HS-27A (cell line): ENCODE measurements around the gene GSAP.

Source experiments
- DNase-seq: peaks from one replicate; pipeline ENCODE4 v3.0.0-alpha.2; 2012; ENCODE audit warnings: low read depth, missing footprints

Gene GSAP

DNA sequence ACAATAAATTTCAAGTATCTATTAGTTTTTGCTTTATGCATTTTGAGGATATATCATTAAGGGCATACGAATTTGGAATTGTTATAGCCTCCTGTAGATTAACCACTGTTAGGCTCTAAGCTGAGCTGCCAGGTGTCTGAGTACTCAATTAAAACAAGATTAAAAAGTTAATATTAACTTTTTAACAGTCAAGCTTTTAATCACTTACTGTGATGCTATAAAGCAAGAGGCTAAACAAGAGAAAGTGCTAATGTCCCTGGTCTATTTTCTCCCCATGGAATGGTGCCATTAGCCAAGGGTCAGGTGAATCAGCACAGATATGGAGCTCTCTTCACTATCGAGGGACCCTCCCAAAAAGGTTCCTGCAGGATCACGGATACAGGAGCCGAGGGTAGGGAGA lies 9.7 kb downstream of the GSAP start:
- DNase-seq = no peak

DNA sequence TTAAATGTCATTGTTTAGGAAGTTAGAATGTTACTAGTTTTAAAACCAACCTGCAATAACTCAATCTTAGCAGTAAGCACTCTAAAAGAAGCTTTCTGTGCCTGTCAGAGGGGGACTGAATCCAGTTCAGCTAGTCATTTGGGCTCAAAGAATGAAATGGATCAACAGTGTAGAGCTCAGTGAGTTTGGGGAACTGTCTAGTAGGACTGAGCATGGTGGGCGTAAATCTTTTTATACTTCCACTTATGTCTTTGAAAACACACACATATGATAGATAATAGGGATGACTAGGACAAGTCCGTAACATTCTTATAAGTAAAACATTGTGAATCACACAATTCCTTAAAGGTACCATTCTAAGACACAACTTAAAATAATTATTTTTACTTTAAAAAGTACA lies 11.5 kb downstream of the GSAP start:
- no peak for DNase-seq

DNA sequence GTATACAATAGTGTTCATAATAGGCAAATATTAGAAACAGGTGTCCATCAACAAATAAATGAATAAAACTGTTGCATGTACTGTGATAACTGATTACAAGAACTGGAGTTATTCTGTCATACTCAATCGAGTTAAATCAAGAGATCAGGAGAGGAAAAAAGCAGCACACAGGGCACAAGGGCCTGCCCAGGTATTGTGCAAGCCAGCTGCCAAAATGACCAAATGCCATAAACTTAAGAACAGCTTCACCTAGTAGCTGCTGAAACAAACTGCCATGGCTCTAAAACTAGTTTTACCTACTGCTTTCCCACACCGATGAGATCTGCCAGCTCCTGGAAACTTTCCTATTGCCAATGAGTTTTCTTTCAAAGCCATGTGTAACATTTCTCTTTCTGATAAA lies 12.2 kb downstream of the GSAP start:
- no peak for DNase-seq

DNA sequence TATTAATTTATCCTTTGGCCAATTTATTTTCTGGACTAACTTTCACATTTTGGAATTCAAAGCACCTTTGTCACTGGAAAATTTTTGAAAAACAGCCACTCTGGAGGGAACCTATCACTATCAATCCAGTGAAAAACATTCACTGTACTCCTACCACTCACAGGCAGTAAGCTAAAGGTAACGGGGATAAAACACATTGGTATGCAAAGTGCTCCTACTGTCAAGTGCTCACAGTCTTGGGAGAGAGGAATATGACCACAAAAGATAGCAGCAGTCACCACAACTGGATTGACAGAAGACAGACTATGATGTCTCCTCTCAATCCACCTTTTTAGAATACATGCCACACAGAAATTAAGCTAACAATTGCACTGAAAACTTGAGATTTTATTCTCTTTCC lies 13.3 kb downstream of the GSAP start:
- no peak for DNase-seq

DNA sequence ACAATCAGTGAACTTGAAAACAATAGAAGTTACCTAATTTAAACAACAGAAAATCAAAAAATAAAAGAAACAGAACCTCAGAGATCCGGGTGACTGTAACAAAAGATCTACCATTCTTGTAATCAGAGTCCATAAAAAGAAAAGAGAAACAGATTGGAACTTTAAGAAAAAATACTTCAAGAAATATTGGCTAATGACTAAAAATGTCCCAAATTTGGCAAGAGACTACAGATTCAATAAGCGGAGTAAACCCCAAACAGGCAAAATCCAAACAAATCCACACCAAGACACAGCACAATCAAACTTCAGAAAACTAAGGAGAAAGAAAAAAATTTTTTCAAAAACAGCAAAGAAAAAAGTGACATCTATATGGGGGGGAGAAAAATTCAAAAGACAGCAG lies 15.1 kb downstream of the GSAP start:
- DNase-seq = no peak

DNA sequence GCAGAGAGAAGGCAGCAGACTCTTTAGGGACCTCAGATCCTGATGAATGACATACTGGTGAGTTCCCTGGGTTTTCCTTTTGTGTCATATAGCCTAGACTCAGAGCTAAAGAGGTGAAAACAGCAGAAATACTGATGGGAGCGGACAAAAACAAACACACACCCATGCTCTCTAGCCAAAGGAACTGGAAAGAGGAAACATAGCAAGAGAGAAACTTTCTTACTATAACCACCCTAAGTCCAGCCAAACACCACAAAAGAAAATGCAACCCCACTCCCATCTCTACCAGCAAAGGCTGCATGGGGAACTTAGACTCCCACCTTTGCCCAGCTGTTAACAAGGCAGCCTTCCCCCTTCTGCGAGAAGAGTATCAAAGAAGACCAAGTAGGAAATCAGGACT lies 16.3 kb downstream of the GSAP start:
- no peak for DNase-seq

DNA sequence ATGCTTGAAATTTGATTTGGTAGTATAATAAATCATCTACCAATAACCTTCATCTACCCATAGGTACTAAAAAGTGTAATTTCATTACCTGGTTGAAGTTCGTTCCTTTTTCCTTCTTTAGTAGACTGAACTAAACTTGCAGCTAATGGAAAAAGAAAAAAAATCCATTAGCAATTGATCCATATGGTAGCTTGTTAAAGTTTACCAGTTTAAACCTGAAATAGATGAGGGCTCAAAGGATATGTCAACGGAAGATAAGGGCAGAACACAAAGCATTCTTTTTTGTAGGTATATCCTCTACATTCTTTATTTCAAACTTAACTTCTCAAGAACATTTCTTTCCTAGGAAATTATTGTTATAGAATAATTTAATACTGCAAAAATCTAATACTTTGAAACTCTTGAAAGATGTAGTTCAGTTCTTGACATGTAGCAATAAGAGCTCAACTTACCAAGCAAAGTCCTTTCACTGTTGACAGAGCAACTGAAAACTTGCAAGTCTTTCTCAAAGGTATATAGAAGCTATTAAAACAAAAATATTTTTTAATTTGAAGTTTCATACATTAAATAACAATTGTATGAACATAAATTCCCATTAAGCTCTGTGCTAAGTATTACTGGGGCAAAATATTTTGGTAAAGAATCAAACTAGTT lies 19.1 kb downstream of the GSAP start:
- no peak for DNase-seq

DNA sequence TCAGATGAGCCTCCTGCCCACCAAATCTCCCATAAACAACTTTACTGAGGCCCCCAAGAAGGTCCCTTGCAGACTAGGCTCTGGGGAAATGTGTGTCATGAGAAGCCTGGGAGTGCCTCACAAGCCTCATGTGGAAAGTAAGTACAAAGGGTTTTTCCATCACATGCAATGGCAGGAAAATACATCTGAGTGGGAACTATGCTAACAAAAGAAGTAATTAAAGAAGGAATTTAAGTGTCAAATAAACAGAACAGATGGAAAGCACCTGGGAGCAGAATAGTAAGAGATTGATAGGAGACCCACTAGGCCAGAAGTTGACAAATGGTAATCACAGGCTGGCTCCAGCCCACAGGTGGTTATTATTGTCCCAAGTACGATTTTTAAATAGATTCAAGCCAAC lies 20.5 kb downstream of the GSAP start:
- no peak for DNase-seq

DNA sequence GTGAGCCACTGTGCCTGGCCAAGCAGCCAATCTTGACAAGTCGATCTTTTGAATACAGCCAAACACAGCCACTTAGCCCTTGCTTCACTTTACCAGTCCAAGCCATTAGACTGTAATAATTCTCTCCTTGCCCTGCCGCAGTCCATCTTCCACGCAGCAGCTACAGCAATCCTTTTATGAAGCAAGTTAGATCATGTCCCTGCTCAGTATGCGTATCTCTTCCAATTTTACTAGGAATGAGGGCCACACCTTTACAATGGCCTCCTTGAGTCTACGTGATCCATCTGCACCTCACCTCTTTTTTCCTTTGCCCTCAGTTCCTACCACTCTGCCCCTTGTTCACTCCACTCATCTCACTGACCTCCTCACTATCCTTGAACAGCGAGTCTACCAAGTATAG lies 22.2 kb downstream of the GSAP start:
- DNase-seq = no peak

DNA sequence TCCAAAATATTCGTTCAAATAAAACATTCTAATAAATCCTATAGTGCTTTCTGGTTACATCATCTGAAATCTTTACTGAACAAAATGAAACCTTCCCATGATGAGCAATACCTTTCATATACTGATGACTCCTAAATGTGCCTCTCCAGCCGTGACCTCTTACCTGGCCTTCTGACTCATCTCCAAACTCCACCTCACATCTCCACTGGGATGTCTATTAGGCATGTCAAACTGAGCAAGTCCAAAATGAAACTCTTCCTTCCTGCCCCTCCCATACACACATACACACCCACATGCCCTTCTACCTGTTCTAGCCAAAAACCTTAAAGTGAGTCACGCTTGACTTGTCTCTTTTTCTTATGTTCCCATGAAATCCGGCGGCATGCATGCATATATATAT lies 22.9 kb downstream of the GSAP start:
- DNase-seq = no peak

DNA sequence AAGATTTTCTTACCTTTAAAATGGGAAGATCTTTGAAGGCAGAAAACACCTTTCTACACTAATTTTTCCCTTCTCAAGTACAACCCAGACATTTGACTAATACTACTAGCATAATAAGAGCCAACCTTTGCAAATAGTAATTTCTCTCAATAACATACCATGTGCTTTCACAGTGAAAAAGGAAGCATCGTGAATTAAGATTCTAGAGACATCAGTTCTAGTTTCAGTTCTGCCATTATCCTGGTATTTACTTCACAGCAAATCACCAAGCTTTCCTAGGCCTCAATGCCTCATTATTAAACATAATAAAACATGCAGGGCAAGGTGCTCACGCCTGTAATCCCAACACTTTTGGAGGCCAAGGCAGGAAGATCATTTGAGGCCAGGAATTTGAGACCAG lies 24.9 kb downstream of the GSAP start:
- no peak for DNase-seq

DNA sequence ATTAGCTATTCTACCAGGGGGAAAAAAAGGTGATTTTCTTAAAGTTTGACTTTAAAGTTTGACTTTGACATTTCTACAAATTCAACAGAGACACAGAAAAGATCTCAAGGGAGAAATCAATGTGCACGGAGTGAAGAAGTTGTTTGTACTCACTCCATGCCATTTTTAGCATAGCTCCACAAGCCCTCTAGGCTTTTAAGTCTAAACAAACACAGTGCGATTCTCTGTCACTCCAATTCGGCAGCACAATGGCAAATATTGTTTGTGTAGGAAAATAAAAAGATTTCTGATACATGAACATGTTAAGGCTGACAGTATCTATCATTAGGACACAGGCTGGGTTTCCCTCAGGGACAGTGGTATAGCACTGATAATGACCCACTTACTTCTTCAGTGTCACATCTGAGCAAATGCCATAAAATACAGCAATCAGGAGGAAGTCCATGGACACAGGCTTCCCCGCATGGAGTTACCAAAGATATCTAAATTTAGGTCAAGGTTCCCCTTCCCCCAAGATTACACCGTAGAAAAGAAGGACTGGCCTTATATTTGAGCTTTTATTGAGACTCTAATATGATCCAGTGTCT lies 28.0 kb downstream of the GSAP start:
- DNase-seq = no peak

DNA sequence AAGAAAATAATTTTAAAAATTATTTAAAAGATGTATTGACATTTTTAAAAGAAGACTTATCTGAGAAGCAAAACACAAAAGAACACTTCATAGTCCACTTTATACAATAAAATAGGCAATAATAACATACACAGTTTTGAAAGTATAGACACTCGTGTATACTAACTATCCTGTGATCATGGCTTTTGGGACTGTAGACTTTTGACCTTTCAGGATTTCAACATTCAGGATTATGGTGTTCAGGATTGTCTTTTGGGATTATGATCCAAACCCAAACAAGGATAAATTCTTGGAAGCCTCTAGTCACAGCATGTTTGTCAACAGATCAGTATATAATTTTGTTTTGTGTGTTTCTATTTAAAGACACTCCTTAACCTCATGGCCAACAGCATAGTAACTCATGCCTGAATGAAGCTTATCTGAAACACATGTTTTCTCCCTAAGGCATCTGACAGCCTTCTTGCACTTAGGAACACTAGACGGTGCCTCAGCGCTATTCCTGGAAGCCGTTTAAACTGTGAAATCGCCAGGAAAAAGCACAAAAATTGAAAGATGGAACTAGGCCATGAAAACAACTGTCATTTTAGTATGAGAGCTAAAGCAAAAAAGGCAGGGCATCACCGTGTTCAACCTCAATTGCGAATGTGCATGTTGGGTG lies 29.9 kb downstream of the GSAP start:
- DNase-seq = no peak

DNA sequence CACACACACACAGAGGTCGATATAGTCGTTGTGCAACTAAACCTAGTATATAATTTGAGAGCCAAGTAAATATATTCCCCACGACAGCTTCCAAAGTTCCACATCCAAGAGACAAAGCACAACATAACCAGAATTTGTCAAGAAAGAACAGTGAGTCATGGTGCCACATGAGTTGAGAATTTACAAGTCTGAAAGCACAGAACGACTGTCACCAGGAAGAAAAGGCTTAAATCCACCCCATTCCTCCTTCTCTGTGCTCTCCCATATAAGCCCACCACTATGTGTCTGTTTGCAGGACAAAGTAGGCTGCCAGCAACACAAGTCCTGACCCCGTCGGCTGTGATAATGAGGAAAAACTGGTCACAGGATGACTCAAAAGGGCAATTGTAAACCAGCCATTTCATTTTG lies 32.8 kb downstream of the GSAP start:
- no peak for DNase-seq

DNA sequence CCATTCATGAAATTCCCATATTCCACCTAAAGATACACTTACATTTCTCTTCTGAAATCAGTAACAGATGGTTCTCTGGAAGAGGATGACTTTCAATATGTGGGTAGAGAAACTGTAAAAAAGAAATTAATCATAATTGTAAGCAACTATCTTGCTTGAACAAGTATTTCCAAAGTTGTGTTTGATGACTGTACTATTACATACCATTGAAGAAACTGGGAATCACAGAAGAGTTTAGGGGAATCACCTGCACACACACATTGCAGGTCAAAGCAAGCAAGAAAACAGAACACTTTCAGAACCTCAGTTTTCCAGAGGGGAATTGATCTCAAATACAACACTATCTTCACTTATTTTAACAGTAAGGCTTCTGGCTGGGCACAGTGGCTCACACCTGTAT lies 33.6 kb downstream of the GSAP start:
- no peak for DNase-seq

DNA sequence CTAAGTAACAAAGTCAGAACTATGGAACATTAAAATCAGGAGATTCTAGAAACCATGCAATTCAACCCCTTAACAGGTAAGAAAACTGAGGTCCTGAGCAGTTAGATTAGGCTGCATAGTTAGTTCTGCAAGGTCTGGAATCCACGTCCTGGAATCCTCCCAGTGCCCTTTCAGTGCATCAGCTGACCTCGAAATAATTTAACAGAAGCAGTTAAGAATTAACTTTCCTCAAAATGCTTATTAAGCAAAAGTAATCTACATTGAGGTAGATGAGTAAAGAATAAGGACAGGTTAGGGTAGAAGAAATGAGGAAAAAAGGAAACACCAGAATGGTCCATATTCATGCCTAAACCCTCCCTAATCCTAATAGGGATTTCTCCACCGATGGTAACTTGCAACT lies 37.6 kb downstream of the GSAP start:
- no peak for DNase-seq

DNA sequence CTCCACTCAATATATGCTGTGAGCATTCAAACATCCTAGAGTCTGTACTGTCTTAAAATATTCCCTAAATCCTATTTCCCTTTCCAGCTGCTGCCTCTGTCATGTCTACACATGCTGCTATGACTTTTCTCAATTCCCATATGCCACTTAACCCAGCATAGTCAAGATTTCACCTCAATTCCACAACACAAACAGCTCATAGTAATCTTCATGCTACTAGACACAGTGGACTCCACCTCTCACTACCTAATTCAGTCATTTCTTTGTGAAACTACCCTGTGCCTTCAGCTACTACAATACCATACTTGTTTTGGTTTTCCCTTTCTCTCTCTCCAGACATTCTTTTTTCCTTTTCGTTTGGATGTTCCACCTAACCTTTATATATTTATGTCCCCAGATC lies 45.5 kb downstream of the GSAP start:
- no peak for DNase-seq

DNA sequence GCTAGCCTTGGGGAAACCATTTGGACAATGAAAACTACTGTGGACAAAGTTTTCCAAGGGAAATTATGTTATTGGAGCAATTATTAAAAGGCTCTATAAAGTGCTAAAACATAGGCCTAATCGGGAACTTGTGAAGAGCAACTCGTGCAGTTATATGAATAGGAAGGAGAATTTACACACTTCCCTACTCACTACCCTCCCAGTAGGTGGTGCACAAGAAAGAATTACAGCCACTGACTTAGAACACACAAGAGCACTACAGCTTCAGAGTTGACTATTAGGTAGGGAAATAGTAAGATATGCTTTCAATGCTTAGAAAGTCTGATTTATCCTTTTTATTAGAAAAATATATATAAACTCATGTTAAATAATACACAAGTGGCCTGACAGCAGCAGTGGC lies 47.2 kb downstream of the GSAP start:
- no peak for DNase-seq

DNA sequence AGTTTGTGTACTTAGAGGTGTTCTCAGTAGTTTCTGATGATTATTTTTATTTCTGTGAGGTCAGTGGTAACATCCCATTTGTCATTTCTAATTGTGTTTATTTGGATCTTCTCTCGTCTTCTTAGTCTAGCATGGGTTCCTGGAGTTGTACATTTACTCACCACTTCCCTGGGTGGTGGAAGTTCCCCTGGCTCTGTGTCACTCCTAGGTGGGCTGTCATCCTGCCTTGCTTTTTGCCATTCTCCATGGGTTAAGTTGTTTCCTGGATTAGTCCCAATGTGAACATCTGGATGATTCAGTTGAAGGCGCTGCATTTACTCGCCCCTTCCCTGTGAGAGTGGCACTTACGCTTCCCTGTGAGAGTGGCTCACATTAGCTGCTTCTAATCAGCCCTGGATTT lies 48.2 kb downstream of the GSAP start:
- DNase-seq = no peak

DNA sequence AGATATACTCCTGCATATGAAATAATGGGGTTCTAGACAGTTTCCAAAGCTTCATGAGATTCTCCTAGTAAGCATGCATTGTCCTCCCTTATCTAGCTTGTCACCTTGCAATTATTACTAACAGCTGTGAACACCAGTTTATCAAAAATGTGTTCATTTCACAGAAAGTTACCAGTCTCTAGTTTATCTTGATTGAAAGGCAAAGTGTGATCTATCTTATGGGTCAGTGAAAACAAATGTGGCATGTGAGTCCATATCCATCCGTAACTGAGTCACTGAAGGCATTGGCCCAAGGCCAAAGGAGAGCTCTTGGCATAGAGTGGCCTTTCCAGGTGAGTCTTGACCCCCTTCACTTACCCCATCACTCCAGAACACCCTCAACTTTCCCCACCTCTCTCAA lies 53.2 kb downstream of the GSAP start:
- no peak for DNase-seq

DNA sequence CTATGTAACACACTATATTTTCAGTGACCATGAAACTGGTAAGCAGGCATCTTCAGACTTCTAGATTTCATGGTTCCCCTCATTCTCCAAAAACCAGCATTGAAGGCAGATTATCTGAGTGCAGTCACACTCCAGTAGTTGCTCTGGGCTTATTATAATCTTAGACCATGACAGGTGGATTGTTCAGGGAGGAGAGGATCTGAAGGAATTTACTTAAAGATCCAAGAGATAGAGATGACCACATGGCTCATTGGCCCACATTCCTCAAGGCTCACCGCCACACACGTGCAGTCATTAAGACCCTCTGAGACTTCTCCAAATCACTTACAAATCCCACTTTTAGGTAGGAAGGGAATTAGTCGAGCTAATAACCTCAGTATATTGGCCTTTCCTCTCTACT lies 55.2 kb downstream of the GSAP start:
- DNase-seq = no peak

DNA sequence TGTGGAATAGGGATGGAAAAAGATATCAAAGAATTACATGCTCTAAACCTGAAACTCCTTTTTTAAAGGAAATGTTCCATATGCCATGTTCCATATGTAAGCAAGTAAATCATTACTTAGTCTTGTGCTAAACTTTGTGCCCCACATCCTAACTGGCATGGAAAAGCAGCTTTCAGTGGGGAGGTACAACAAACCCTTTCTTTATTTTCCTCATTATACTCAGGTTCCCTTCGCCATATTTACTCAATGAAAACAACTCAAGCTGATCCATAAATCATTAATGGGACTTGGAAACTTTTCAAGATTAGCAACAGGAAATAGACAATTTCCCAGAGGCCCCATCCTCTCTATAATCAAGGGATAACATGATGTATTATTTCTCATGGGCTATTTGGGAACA lies 56.0 kb downstream of the GSAP start:
- DNase-seq = no peak

DNA sequence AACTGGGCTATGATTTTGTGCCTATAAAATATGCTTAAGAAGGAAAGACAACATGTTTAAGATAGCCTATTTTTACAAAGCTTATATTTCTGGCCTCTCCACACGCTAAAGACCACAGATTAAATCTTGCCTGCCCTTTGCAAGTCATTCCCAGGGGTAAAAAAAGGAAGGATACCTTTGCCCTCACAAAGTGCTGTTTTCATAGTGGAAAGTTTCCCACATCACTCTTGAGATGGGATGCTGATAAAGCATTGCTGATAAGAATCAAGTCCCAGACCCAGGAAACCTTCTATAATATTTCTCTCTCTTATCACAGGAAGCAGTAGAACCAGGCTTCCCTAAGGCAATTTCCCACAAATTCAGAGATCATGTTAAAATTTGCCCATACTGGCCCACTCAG lies 56.5 kb downstream of the GSAP start:
- DNase-seq = no peak

DNA sequence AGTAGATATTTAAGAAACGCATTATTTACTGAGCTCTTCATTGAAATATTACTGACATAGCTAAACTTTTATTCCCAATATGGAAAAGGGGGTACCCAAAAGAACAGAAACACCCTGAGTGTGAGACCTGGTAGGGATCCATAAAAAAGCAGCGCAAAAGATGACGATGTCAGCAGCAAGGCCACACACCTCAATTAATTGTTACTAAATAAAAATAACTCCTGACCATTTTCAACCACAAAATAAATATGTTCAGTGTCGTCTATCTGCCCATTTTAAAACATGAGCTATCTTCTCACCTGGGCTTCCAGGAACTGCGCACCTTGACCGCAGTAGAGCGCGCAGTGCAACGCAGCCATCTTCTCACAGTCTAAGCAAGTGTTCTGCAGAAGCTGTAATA lies 61.2 kb downstream of the GSAP start:
- DNase-seq = no peak
